Measurements from ENCODE around the gene TEX261. TPM values are rescaled to one million over a fixed set of nuclear protein-coding genes. Genes with fewer than 3 reads are reported as not detected.

Gene TEX261
- total RNA-seq, 1 donor from 2014 or later: 50.7 TPM

DNA sequence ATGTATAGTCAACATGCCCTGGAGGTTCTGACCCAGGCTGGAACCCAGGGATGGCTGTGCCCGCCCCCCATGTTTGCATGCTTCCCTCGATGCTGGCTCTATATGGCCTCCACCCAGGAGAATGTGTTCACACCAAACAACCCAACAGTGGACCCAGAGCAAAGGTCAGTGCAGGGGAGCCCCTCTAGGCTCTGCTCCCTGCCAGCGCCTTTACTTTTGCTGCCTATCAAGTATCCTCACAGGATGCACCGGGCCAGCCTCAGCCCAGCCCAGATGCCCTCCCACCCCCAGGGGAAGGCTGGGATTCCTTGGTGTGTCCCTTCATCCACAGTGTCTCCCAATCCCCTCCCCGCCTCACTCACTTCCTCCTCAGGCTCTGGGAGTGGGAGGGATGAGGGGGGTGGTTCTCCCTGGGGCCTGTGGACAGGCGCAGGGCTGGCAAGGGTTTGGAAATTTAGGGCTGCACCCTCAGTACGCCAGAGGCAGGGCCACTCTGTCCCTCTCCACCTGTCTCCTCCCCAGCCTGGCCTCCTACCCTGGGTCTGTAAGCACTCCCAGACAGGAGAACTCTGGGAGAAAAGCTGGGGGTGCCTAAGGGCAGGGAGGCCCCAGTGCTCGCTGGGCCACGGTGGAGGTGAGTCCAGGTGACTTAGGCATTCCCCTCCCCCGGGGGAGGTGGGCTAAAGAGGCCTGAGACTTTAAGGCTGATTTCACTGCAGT, 56.6 kb downstream of the TEX261 start:
- no peaks in the 10 kb centered on the region for H3K9me3 ChIP-seq (replicated peaks)
- no peaks in the 10 kb centered on the region for H3K4me1 ChIP-seq
- H3K4me3 ChIP-seq: no peak overlapping the region
- intact Hi-C loops (cut with micrococcal nuclease): no loop called here
- DNase-seq: no peak
- no peaks in the 10 kb centered on the region for H3K36me3 ChIP-seq
- peaks cover 52% of the 10 kb centered on the region for H3K27me3 ChIP-seq (ENCODE audit: low read depth)
- H3K27ac ChIP-seq (replicated peaks): no peak overlapping the region
- TF ChIP-seq CTCF (IDR thresholded peaks at IDR 0.05; ENCODE audit: borderline replicate concordance): no peak

GRCh38 chr2:70936979-70937811, 57.5 kb downstream of the TEX261 start:
- H3K4me3 ChIP-seq: no peak overlapping the region
- DNase-seq: no peak
- TF ChIP-seq CTCF (IDR thresholded peaks at IDR 0.05; ENCODE audit: borderline replicate concordance): no peak
- H3K36me3 ChIP-seq: no peaks in the 10 kb centered on the region
- no peaks in the 10 kb centered on the region for H3K9me3 ChIP-seq (replicated peaks)
- no peak overlapping the region for H3K27ac ChIP-seq (replicated peaks)
- intact Hi-C loops (cut with micrococcal nuclease): no loop called here
- no peaks in the 10 kb centered on the region for H3K4me1 ChIP-seq
- peaks cover 60% of the 10 kb centered on the region for H3K27me3 ChIP-seq (ENCODE audit: low read depth)

DNA sequence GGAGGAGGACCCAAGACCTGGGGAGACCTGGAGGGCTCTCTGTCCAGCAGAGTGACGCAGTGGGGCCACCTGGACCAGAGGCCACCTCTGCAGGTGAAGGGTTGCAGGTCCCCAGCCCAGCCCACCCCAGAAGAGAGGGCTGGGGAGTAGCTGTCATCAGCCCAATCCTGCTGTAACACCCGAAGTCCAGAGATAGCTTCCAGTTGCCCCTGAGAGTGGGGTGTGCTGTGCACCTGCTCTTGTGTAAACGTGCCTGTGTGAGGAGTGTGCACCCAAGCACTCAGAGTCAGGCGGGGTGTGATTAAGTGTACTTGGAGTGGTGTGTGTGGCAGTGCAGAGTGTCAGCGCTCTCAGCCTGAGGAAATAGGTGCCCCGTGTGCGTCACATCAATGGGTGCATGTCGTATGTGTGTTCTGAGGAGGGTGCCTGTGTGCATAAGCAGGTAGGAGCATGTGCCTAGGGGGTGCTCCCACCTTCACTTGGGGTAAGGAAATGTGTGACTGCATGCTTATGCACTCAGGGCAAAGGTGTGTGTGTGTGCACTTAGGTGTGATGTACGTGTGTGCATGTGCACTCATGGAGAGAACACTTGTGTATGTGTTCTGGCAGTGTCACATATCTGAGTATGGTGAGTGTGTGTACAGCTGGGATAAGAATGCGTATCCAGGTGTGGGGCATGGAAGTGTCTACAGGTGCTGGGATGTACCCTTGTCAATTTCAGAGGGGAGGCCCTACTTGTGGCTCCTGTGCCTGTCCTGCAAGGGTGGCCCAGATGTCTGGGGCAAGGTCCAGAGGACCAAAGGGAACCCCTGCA, 58.3 kb downstream of the TEX261 start:
- no peak for TF ChIP-seq CTCF (IDR thresholded peaks at IDR 0.05; ENCODE audit: borderline replicate concordance)
- DNase-seq: no peak
- intact Hi-C loops (cut with micrococcal nuclease): no loop called here
- no peak overlapping the region for H3K27ac ChIP-seq (replicated peaks)
- H3K36me3 ChIP-seq: no peaks in the 10 kb centered on the region
- no peak overlapping the region for H3K4me3 ChIP-seq
- H3K4me1 ChIP-seq: no peaks in the 10 kb centered on the region
- H3K27me3 ChIP-seq (ENCODE audit: low read depth): peaks cover 66% of the 10 kb centered on the region
- no peaks in the 10 kb centered on the region for H3K9me3 ChIP-seq (replicated peaks)

Other genes with a start within 250 kb of the TEX261 start
- 2.7 TPM for gene ADD2, start 226.7 kb downstream of the TEX261 start, total RNA-seq
- gene FIGLA, start 204.2 kb downstream of the TEX261 start, total RNA-seq: not detected
- not detected for gene CLEC4F, start 174.3 kb downstream of the TEX261 start, total RNA-seq
- gene CD207, start 159.1 kb downstream of the TEX261 start, total RNA-seq: not detected
- gene VAX2, start 94.3 kb downstream of the TEX261 start, total RNA-seq: 0.36 TPM
- not detected for gene ATP6V1B1, start 59.0 kb downstream of the TEX261 start, total RNA-seq
- 0.33 TPM for gene ANKRD53, start 16.2 kb downstream of the TEX261 start, total RNA-seq
- 46.7 TPM for gene NAGK, start 73.8 kb upstream of the TEX261 start, total RNA-seq
- gene MCEE, start 135.4 kb upstream of the TEX261 start, total RNA-seq: 39.7 TPM
- gene MPHOSPH10, start 135.8 kb upstream of the TEX261 start, total RNA-seq: 20.7 TPM
- 76.6 TPM for gene PAIP2B, start 232.2 kb upstream of the TEX261 start, total RNA-seq